HEK293 (cell line): Measurements from ENCODE around the gene NLE1.

Experiments used
- BCL11B ChIP-seq: fragments of 450-650 bp; formaldehyde crosslinking; IDR thresholded peaks from 2 replicates; pipeline ENCODE4 v1.5.1; 2016; ENCODE audit warnings: low read depth, missing biosample characterization, missing genetic modification characterization
- FEZF1 ChIP-seq: fragments of 450-650 bp; formaldehyde crosslinking; IDR thresholded peaks from 2 replicates; pipeline ENCODE4 v1.5.1; 2016; ENCODE audit warnings: missing biosample characterization, missing genetic modification characterization
- KLF10 ChIP-seq: fragments of 450-650 bp; IDR thresholded peaks from 2 replicates; pipeline ENCODE4 v1.5.1; 2018; ENCODE audit warnings: missing biosample characterization, mild to moderate bottlenecking, missing genetic modification characterization
- KLF17 ChIP-seq: fragments of 450-650 bp; formaldehyde crosslinking; IDR thresholded peaks from 2 replicates; pipeline ENCODE4 v1.5.1; 2016; ENCODE audit warnings: missing biosample characterization, missing genetic modification characterization
- MZF1 ChIP-seq: fragments of 450-650 bp; formaldehyde crosslinking; IDR thresholded peaks from 2 replicates; pipeline ENCODE4 v1.5.1; 2017; ENCODE audit warnings: missing biosample characterization, missing genetic modification characterization, borderline replicate concordance
- OSR2 ChIP-seq: fragments of 450-650 bp; formaldehyde crosslinking; IDR thresholded peaks from 2 replicates; pipeline ENCODE4 v1.5.1; 2016; ENCODE audit warnings: missing biosample characterization, missing genetic modification characterization
- PRDM4 ChIP-seq: fragments of 450-650 bp; formaldehyde crosslinking; IDR thresholded peaks from 2 replicates; pipeline ENCODE4 v1.5.1; 2017; ENCODE audit warnings: missing biosample characterization, missing genetic modification characterization
- RBAK ChIP-seq: fragments of 450-650 bp; formaldehyde crosslinking; IDR thresholded peaks from 2 replicates; pipeline ENCODE4 v1.5.1; 2016; ENCODE audit warnings: missing biosample characterization, missing genetic modification characterization
- ZBTB17 ChIP-seq: fragments of 450-650 bp; formaldehyde crosslinking; IDR thresholded peaks from 2 replicates; pipeline ENCODE4 v1.5.1; 2016; ENCODE audit warnings: missing biosample characterization, missing genetic modification characterization
- ZBTB20 ChIP-seq: fragments of 450-650 bp; formaldehyde crosslinking; IDR thresholded peaks from 2 replicates; pipeline ENCODE4 v1.5.1; 2016; ENCODE audit warnings: missing biosample characterization, missing genetic modification characterization
- ZBTB48 ChIP-seq: fragments of 450-650 bp; formaldehyde crosslinking; IDR thresholded peaks from 2 replicates; pipeline ENCODE4 v1.5.1; 2016; ENCODE audit warnings: missing biosample characterization, missing genetic modification characterization
- ZEB2 ChIP-seq: fragments of 450-650 bp; formaldehyde crosslinking; IDR thresholded peaks from 2 replicates; pipeline ENCODE4 v1.5.1; 2016; ENCODE audit warnings: missing biosample characterization, missing genetic modification characterization
- ZFHX2 ChIP-seq: fragments of 450-650 bp; formaldehyde crosslinking; conservative IDR thresholded peaks from 2 replicates; pipeline ENCODE4 v1.5.1; 2016; ENCODE audit warnings: missing biosample characterization, missing genetic modification characterization
- ZNF133 ChIP-seq: fragments of 450-650 bp; formaldehyde crosslinking; IDR thresholded peaks from 2 replicates; pipeline ENCODE4 v1.5.1; 2016; ENCODE audit warnings: missing biosample characterization, missing genetic modification characterization
- ZNF248 ChIP-seq: fragments of 450-650 bp; formaldehyde crosslinking; IDR thresholded peaks from 2 replicates; pipeline ENCODE4 v1.5.1; 2017; ENCODE audit warnings: missing biosample characterization, missing genetic modification characterization
- ZNF335 ChIP-seq: fragments of 450-650 bp; formaldehyde crosslinking; conservative IDR thresholded peaks from 2 replicates; pipeline ENCODE4 v1.5.1; 2016; ENCODE audit warnings: missing biosample characterization, missing genetic modification characterization
- ZNF341 ChIP-seq: fragments of 450-650 bp; formaldehyde crosslinking; IDR thresholded peaks from 2 replicates; pipeline ENCODE4; 2016; ENCODE audit warnings: low read depth, missing biosample characterization, missing genetic modification characterization
- ZNF473 ChIP-seq: fragments of 450-650 bp; formaldehyde crosslinking; IDR thresholded peaks from 2 replicates; pipeline ENCODE4 v1.5.1; 2017; ENCODE audit warnings: missing biosample characterization, missing genetic modification characterization
- ZNF501 ChIP-seq: fragments of 450-650 bp; formaldehyde crosslinking; IDR thresholded peaks from 2 replicates; pipeline ENCODE4 v1.5.1; 2016; ENCODE audit warnings: missing biosample characterization, missing genetic modification characterization
- ZNF560 ChIP-seq: fragments of 450-650 bp; formaldehyde crosslinking; IDR thresholded peaks from 2 replicates; pipeline ENCODE4 v1.5.1; 2017; ENCODE audit warnings: missing biosample characterization, missing genetic modification characterization, borderline replicate concordance
- ZNF561 ChIP-seq: fragments of 450-650 bp; IDR thresholded peaks from 2 replicates; pipeline ENCODE4 v1.5.1; 2018; ENCODE audit warnings: missing biosample characterization, missing genetic modification characterization, borderline replicate concordance
- ZNF600 ChIP-seq: fragments of 450-650 bp; formaldehyde crosslinking; IDR thresholded peaks from 2 replicates; pipeline ENCODE4 v1.5.1; 2016; ENCODE audit warnings: missing biosample characterization, missing genetic modification characterization
- ZNF610 ChIP-seq: fragments of 450-650 bp; formaldehyde crosslinking; IDR thresholded peaks from 2 replicates; pipeline ENCODE4 v1.5.1; 2016; ENCODE audit warnings: missing biosample characterization, missing genetic modification characterization, borderline replicate concordance
- ZNF660 ChIP-seq: fragments of 450-650 bp; IDR thresholded peaks from 2 replicates; pipeline ENCODE4 v1.5.1; 2018; ENCODE audit warnings: missing biosample characterization, mild to moderate bottlenecking, missing genetic modification characterization
- ZNF76 ChIP-seq: fragments of 450-650 bp; formaldehyde crosslinking; IDR thresholded peaks from 2 replicates; pipeline ENCODE4; 2016; ENCODE audit warnings: low read depth, missing biosample characterization, missing genetic modification characterization, borderline replicate concordance
- ZNF777 ChIP-seq: fragments of 450-650 bp; formaldehyde crosslinking; IDR thresholded peaks from 2 replicates; pipeline ENCODE4 v1.5.1; 2017; ENCODE audit warnings: missing biosample characterization, missing genetic modification characterization, borderline replicate concordance
- ZSCAN5A ChIP-seq: fragments of 450-650 bp; formaldehyde crosslinking; IDR thresholded peaks from 2 replicates; pipeline ENCODE4 v1.5.1; 2016; ENCODE audit warnings: missing biosample characterization, missing genetic modification characterization
- TF ChIP-seq, protein P1 (sequence below): fragments of 450-650 bp; formaldehyde crosslinking; IDR thresholded peaks from 2 replicates; pipeline ENCODE4 v1.5.1; 2016; ENCODE audit warnings: missing biosample characterization, missing genetic modification characterization
- TF ChIP-seq, protein P2 (sequence below): fragments of 450-650 bp; formaldehyde crosslinking; IDR thresholded peaks from 2 replicates; pipeline ENCODE4 v1.5.1; 2016; ENCODE audit warnings: missing biosample characterization, missing genetic modification characterization
- TF ChIP-seq, protein P3 (sequence below): fragments of 450-650 bp; formaldehyde crosslinking; IDR thresholded peaks from 2 replicates; pipeline ENCODE4 v1.5.1; 2016; ENCODE audit warnings: missing biosample characterization, missing genetic modification characterization

The NLE1 gene

GRCh38 chr17:35088881-35089585 is 53.1 kb downstream of the NLE1 start (continued):
- TF ChIP-seq BCL11B (no peak), ZNF76 (tag by site-specific recombination) (peak; percentile 64; the same call in 1 of the 2 replicates), ZNF335 (tag by site-specific recombination) (no peak), OSR2 (tag by site-specific recombination) (no peak), ZNF561 (peak; percentile 31; the same call in 1 of the 2 replicates), ZNF248 (no peak), KLF17 (tag by site-specific recombination) (peak; percentile 25; the same call in 1 of the 2 replicates), ZNF600 (tag by site-specific recombination) (no peak), FEZF1 (tag by site-specific recombination) (no peak), ZNF501 (tag by site-specific recombination) (no peak), ZNF341 (tag by site-specific recombination) (no peak), ZNF777 (tag by site-specific recombination) (no peak), ZSCAN5A (0 out of 2 replicates have a peak, but pooled peaks have one; percentile 30), MZF1 (0 out of 2 replicates have a peak, but pooled peaks have one; percentile 16), KLF10 (tag by site-specific recombination) (0 out of 2 replicates have a peak, but pooled peaks have one; percentile 23), ZBTB48 (tag by site-specific recombination) (no peak; the same call in 1 of the 2 replicates), ZBTB20 (tag by site-specific recombination) (peak; percentile 46; the same call in 1 of the 2 replicates), ZEB2 (tag by site-specific recombination) (no peak), ZBTB17 (tag by site-specific recombination) (no peak), RBAK (tag by site-specific recombination) (no peak), ZNF660 (tag by site-specific recombination) (peak; percentile 60; the same call in 1 of the 2 replicates), ZNF560 (tag by site-specific recombination) (no peak), PRDM4 (tag by site-specific recombination) (no peak), ZNF473 (no peak), ZFHX2 (tag by site-specific recombination) (peak; percentile 45), ZNF610 (tag by site-specific recombination) (no peak), ZNF133 (tag by site-specific recombination) (no peak)
- TF ChIP-seq, protein P1, sequence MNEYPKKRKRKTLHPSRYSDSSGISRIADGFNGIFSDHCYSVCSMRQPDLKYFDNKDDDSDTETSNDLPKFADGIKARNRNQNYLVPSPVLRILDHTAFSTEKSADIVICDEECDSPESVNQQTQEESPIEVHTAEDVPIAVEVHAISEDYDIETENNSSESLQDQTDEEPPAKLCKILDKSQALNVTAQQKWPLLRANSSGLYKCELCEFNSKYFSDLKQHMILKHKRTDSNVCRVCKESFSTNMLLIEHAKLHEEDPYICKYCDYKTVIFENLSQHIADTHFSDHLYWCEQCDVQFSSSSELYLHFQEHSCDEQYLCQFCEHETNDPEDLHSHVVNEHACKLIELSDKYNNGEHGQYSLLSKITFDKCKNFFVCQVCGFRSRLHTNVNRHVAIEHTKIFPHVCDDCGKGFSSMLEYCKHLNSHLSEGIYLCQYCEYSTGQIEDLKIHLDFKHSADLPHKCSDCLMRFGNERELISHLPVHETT (tag by site-specific recombination), result no peak
- TF ChIP-seq, protein P2, sequence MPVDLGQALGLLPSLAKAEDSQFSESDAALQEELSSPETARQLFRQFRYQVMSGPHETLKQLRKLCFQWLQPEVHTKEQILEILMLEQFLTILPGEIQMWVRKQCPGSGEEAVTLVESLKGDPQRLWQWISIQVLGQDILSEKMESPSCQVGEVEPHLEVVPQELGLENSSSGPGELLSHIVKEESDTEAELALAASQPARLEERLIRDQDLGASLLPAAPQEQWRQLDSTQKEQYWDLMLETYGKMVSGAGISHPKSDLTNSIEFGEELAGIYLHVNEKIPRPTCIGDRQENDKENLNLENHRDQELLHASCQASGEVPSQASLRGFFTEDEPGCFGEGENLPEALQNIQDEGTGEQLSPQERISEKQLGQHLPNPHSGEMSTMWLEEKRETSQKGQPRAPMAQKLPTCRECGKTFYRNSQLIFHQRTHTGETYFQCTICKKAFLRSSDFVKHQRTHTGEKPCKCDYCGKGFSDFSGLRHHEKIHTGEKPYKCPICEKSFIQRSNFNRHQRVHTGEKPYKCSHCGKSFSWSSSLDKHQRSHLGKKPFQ (tag by site-specific recombination), result no peak
- TF ChIP-seq, protein P3, sequence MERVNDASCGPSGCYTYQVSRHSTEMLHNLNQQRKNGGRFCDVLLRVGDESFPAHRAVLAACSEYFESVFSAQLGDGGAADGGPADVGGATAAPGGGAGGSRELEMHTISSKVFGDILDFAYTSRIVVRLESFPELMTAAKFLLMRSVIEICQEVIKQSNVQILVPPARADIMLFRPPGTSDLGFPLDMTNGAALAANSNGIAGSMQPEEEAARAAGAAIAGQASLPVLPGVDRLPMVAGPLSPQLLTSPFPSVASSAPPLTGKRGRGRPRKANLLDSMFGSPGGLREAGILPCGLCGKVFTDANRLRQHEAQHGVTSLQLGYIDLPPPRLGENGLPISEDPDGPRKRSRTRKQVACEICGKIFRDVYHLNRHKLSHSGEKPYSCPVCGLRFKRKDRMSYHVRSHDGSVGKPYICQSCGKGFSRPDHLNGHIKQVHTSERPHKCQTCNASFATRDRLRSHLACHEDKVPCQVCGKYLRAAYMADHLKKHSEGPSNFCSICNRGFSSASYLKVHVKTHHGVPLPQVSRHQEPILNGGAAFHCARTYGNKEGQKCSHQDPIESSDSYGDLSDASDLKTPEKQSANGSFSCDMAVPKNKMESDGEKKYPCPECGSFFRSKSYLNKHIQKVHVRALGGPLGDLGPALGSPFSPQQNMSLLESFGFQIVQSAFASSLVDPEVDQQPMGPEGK (tag by site-specific recombination), result peak; percentile 76
